Pulmonary artery endothelial cell (primary cell): ENCODE data around the gene NACC2. TPM values are rescaled to one million over a fixed set of nuclear protein-coding genes. Genes with fewer than 3 reads are reported as not detected.

Source experiments
- DNase-seq: peaks from one replicate; pipeline ENCODE4 v3.0.0-alpha.2; 2011; ENCODE audit warnings: low read depth, low spot score
- total RNA-seq: library from RNA; depleted of rRNA; stranded (reverse); fragments of >200 nt; gene quantifications from 2 replicates; pipeline ENCODE4 v1.2.3, GENCODE V29; 2014

Gene NACC2
- total RNA-seq, 1 donor from 2014 or later = 25.5 TPM

- no peak for DNase-seq
Observed at GRCh38 chr9:136013116-136013515, 82.0 kb downstream of the NACC2 start.

DNA sequence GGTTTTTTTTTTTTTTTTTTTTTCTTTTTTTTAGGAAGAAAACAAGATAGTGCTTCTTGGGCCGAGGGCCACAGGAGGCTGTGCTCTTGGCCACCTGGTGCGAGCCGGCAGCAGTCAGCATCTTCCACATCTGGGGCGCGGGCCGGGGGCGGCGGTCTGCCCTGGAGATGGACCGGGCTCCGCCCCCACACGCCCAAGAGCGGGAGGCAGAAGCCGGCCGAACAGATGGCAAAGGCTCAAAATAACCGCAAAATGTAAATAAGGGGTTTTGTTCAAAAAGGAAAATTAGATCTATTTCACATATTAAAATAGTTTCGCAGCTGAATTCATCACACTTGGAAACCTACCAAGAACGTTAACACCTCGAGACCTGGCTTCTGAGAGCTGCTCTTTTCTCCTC is 82.4 kb downstream of the NACC2 start:
- DNase-seq = no peak

- DNase-seq = peak; percentile 37
Observed at GRCh38 chr9:136011703-136012496, 83.2 kb downstream of the NACC2 start.

- DNase-seq = no peak
Observed at GRCh38 chr9:136011376-136011702, 83.8 kb downstream of the NACC2 start.

GRCh38 chr9:136010615-136011361 is 84.3 kb downstream of the NACC2 start:
- DNase-seq = no peak

DNA sequence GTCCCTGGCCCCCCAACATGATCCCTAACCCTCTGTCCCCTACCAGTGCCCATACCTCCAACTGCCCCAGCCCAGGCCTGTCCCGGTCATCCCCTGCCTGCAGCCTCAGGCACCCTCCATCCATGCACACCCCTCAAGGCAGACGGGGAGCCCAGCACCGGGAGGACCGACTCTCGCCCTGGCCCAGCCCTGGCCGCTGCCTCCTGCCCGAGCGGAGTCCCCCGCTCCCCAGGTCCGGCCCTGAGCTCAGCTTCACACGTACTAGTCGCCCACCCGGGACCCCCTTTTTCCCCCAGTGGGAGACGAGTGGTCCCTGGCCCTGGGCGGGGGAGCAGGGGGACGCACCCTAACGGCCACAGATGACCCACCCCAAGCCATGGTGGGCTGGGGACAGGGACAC is 84.9 kb downstream of the NACC2 start:
- DNase-seq = no peak

DNA sequence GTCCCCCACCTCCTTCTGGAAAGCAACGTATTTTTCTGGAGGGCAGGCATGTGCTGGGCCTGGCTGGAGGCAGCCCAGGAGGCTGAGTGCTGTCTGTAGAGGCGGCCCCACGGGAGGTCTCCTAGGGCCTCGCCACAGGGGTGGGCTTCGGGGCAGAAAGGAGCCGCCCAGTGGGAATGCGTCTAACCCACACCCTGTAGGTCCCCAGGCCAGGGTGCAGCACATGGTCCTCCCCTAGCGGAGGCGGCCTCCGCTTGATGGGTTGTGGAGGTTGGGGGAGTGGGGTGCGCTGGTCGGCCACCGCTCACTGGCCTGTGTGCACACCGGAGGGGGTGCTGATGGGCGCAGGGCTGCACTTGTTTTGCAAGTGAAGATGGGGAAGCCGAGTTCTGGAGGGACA is 85.6 kb downstream of the NACC2 start:
- DNase-seq = no peak

DNA sequence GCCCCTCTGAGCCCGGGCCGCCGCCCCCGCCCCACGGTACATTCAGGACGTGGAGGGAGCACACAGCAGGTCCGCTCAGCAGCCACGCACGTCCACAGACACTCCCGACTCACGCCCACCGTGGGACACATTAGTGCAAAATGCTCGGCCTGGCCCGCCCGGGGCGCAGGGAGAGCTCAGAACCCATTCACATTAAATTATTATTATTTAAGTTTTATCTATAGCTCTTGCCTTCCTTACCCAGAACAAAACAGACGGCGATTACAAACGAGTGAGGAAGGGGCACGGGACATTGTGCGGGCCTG is 86.4 kb downstream of the NACC2 start:
- DNase-seq = no peak

GRCh38 chr9:136007934-136008692 is 87.0 kb downstream of the NACC2 start:
- no peak for DNase-seq

GRCh38 chr9:136007276-136007933 is 87.7 kb downstream of the NACC2 start:
- no peak for DNase-seq

- no peak for DNase-seq
Observed at GRCh38 chr9:136006169-136006568, 88.9 kb downstream of the NACC2 start.

DNA sequence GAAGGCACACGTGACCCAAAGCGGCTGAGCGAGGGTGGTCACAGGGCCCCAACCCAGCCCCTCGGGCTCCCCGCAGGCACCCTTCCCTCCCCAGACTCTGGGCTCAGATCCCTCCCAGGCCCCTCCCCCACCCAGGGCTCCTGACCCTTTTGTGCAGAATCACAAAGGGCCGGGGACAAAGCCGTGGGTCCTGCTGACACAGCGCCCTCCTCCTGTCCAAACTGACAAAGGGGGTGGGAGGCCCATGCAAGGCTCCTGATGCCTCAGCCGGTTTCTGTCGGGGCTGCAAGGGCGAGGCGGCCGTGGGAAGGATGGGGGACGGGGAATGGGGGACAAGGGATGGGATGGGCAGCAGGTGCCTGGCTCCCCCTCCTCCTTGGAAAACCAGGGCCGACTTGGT is 90.4 kb downstream of the NACC2 start:
- no peak for DNase-seq

GRCh38 chr9:136004219-136004618 is 90.9 kb downstream of the NACC2 start:
- no peak for DNase-seq

DNA sequence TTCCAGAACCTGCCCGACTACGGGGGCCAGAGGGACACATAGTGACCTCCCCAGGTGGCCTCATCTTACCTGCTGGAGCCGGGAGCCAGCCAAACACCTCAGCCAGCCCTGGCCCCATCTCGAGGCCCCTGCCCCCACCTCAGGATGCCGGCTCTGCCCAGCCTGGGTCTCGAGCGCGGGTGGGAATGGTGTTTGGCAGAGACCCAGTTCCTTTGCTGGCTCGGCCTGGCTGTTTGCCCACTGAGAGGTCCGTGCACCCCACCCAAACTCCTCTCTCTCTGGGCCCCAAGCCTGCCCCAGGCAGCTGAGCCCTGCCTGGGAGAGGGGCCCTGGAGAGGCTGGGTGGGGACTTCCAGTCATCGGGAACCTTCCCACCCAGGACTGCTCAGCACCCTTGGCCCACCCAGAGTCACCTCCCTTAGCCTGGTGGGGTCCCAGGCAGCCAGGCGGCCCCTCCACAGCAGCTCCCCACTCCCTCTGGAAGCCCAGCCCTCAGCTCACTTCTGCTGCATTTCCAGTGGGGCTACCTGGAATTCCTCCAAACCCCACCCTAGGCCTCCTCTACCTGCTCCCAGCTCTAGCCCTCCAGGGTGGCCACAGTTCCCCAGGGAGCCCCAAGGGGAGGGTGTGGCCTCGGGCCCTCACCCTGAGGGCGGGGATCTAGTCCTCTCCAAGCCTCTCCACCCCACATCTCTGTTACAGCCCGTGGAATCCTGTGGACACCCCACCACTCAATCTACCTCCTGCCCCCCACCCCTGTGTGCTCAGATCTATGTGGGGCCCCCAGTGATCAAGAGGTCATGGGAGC is 91.5 kb downstream of the NACC2 start:
- no peak for DNase-seq

DNA sequence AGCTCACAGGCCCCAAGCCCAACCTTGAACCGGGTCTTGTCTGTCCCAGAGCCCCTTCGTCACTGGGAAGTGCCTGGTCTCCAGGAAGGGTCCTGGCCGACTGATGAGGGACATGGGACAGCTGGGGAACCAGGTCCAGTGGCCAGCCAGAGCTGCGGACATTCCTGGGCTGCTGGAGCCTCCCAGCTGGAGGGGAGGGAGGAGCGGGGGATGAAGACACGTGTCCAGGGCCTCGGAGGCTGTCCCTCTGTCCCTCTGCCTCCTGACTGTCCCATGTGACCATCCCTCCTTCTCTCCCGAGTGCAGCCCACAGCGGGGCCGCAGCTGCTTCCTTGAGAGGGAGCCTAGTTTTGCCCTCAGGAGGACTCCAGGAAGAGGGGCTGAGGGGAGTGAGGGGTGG is 92.2 kb downstream of the NACC2 start:
- DNase-seq = no peak

DNA sequence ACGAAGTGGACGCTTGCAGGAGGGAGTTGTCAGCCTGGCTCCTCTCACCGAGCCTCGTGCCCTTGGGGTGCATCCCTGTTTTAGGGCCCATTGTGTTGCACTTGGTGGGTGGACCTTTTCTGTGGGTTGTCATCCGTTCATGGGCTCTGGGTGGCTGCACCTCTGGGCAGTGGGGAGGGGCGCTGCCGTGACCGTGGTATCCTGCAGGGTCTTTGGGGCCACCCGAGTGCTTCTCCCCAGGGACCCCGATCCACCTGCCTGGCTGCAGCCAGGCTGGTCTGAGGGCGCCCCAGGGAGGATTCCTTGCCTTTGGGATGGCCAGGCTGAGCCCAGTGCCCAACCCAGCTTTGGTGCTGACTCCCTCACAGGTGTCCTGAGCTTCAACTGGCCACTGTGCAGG is 92.9 kb downstream of the NACC2 start:
- DNase-seq = no peak

- no peak for DNase-seq
Observed at GRCh38 chr9:136001231-136001630, 93.9 kb downstream of the NACC2 start.

DNA sequence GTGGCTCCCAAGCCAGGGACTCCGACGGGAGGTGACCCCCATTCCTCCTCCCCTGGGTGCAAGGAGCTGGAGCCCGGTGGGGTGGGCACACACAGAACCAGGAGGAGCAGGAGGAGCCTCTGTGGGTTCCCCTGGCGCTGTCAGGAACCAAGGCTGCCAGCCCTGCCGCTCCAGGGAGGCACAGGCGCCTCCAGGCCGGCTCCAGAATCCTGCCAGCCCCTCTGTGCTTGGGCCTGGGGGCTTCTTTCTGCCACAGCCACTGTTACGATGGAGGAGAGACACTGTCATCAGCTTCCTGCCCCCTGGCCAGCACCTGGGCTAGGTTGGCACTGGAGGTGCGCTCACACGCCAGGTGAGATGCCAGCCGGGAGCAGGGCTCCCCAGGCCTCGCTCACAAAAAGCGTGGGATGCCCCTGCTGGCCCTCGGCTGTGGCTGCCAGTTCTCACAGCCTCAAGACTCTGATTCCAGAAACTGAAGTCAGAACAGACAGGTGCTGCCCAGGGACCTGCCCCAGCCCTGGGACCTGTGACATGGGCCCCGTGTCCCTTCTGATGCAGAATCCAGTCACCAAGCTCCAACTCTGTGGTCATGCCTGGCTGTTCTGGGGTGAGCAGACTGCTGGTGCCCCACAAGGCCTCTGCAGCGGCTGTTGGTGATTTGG is 96.5 kb downstream of the NACC2 start:
- no peak for DNase-seq

- DNase-seq = no peak
Observed at GRCh38 chr9:135998016-135998380, 97.1 kb downstream of the NACC2 start.

GRCh38 chr9:135997090-135998015 is 97.7 kb downstream of the NACC2 start:
- DNase-seq = no peak
